ENCODE results near the gene PTCH1. TPM values are rescaled to one million over a fixed set of nuclear protein-coding genes. Genes with fewer than 3 reads are reported as not detected.

PTCH1 gene
- total RNA-seq, 1 donor from 2014 or later: 25.2 TPM

- Histone ChIP-seq H3K27me3 (no peaks in the 10 kb centered on the region), H3K9me3 (no peaks in the 10 kb centered on the region), H3K36me3 (no peaks in the 10 kb centered on the region), H3K27ac (no peak overlapping the region), H3K4me1 (no peaks in the 10 kb centered on the region), H3K4me3 (no peak overlapping the region)
- DNase-seq (ENCODE audit: low spot score in 2 of 2): no peak
- intact Hi-C loops (cut with DNase I): no loop called here
- TF ChIP-seq, protein P1, sequence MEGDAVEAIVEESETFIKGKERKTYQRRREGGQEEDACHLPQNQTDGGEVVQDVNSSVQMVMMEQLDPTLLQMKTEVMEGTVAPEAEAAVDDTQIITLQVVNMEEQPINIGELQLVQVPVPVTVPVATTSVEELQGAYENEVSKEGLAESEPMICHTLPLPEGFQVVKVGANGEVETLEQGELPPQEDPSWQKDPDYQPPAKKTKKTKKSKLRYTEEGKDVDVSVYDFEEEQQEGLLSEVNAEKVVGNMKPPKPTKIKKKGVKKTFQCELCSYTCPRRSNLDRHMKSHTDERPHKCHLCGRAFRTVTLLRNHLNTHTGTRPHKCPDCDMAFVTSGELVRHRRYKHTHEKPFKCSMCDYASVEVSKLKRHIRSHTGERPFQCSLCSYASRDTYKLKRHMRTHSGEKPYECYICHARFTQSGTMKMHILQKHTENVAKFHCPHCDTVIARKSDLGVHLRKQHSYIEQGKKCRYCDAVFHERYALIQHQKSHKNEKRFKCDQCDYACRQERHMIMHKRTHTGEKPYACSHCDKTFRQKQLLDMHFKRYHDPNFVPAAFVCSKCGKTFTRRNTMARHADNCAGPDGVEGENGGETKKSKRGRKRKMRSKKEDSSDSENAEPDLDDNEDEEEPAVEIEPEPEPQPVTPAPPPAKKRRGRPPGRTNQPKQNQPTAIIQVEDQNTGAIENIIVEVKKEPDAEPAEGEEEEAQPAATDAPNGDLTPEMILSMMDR (IDR thresholded peaks at IDR 0.05): no peak
These were observed 78.0 kb downstream of the PTCH1 start for GRCh38 chr9:95438561-95439357.

GRCh38 chr9:95437559-95437958 lies 79.2 kb downstream of the PTCH1 start:
- Histone ChIP-seq H3K27me3 (no peaks in the 10 kb centered on the region), H3K4me3 (no peak overlapping the region), H3K27ac (no peak overlapping the region), H3K4me1 (no peaks in the 10 kb centered on the region), H3K9me3 (no peaks in the 10 kb centered on the region), H3K36me3 (no peaks in the 10 kb centered on the region)
- no peak for DNase-seq (ENCODE audit: low spot score in 2 of 2)
- TF ChIP-seq, protein P1 (IDR thresholded peaks at IDR 0.05): no peak
- intact Hi-C loops (cut with DNase I): no loop called here

DNA sequence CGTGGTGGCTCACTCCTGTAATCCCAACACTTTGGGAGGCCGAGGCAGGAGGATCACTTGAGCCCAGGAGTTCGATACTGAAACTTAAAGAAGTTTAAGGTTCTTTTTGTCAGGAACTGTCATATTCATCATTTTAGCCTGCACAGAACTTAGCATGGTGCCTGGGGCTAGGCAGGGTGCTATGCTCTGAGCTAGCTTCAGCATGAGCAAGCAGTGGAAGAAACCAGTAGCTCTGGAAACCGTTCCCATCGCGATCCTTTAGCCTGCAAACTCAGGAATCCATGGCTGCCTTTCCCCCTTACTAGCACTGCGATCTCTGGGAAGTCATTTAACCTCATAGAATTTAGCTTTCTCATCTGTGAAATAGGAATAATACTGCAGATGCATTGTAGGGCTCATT lies 80.4 kb downstream of the PTCH1 start:
- TF ChIP-seq, protein P1 (IDR thresholded peaks at IDR 0.05): no peak
- Histone ChIP-seq H3K27me3 (no peaks in the 10 kb centered on the region), H3K9me3 (no peaks in the 10 kb centered on the region), H3K4me1 (no peaks in the 10 kb centered on the region), H3K27ac (no peak overlapping the region), H3K4me3 (no peak overlapping the region), H3K36me3 (no peaks in the 10 kb centered on the region)
- DNase-seq (ENCODE audit: low spot score in 2 of 2): no peak
- intact Hi-C loops (cut with DNase I): no loop called here

- Histone ChIP-seq H3K4me1 (no peaks in the 10 kb centered on the region), H3K27ac (no peak overlapping the region), H3K9me3 (no peaks in the 10 kb centered on the region), H3K36me3 (no peaks in the 10 kb centered on the region), H3K27me3 (no peaks in the 10 kb centered on the region), H3K4me3 (no peak overlapping the region)
- TF ChIP-seq, protein P1 (IDR thresholded peaks at IDR 0.05): no peak
- intact Hi-C loops (cut with DNase I): no loop called here
- no peak for DNase-seq (ENCODE audit: low spot score in 2 of 2)
These were observed 81.6 kb downstream of the PTCH1 start for GRCh38 chr9:95435074-95435728.

GRCh38 chr9:95434116-95435073 lies 82.4 kb downstream of the PTCH1 start:
- Histone ChIP-seq H3K9me3 (no peaks in the 10 kb centered on the region), H3K27ac (no peak overlapping the region), H3K36me3 (no peaks in the 10 kb centered on the region), H3K4me1 (no peaks in the 10 kb centered on the region), H3K4me3 (no peak overlapping the region), H3K27me3 (no peaks in the 10 kb centered on the region)
- TF ChIP-seq, protein P1 (IDR thresholded peaks at IDR 0.05): no peak
- intact Hi-C loops (cut with DNase I): no loop called here
- DNase-seq (ENCODE audit: low spot score in 2 of 2): no peak

Measured in ascending aorta (tissue), 2 donors.